ENCODE data around the gene BCL2L13.

Gene BCL2L13, protein sequence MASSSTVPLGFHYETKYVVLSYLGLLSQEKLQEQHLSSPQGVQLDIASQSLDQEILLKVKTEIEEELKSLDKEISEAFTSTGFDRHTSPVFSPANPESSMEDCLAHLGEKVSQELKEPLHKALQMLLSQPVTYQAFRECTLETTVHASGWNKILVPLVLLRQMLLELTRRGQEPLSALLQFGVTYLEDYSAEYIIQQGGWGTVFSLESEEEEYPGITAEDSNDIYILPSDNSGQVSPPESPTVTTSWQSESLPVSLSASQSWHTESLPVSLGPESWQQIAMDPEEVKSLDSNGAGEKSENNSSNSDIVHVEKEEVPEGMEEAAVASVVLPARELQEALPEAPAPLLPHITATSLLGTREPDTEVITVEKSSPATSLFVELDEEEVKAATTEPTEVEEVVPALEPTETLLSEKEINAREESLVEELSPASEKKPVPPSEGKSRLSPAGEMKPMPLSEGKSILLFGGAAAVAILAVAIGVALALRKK

GRCh38 chr22:17638432-17639246, at the start of gene BCL2L13:
BCL2L13 (plus strand) TSS chr22:17638757; CDS start chr22:17655712, 16,955 bp downstream.
- peak; percentile 77 for DNase-seq

DNA sequence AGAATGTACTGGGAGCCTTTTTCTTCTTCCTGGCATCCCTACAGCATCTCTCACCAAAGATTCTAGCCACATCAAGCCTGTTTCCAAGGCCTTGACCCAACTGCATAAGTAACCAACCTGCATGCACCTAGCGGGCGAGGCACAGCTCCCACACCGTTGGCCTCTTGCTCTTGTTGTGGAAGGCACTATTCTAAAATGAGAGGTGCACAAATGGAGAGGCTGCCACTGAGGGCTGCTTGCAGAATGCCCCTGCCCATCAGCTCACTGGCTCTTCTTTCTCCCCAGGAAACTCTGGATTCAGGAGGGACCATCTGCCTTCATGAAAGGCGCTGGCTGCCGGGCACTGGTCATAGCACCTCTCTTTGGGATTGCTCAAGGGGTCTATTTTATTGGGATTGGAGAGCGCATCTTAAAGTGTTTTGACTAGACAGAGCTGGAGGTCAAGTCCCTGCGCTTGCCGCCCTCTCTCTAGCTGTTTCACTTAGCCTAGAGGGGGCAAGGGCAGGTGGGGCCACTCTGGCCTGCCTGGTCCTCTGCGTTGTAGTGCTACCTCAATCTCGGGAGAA, 48.7 kb upstream of the BCL2L13 start:
- DNase-seq = no peak

DNA sequence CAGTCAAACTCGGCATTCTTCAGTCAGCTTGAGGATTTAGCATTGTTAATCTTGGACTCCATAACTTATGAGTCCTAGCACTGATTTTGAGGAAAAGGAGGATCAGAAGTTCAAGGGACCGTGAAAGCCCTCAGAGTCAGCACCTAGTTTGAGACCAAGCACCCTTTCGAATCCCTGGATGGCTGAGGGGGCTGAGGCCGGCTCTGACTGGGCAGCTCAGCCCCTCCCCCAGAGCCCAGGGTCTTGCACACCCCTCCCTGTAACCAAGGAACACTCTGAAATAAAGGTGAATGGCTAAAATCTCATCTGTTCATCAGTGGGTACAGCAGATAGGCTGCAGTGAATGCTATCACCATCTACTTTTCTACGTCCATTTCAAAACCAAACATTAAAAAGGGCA, 48.0 kb upstream of the BCL2L13 start:
- no peak for DNase-seq

DNA sequence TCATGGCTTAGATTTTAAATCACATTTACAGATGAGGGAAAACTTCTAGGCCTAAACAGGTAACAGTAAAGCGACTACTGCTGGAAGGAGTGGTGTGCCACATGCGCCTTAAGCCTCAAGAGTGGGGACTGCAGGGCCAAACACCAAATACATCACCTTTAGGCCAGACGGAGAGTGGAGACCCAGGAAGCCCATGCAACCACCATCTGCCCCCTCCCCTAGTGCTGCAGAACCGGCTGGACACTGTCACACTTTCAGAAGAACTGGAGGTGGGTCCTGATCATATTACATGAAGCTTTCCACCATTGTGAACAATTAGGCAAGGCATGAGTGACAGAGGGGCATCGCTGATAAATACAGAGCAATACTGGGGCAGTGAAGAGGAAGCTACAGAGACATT, 46.4 kb upstream of the BCL2L13 start:
- DNase-seq = no peak

DNA sequence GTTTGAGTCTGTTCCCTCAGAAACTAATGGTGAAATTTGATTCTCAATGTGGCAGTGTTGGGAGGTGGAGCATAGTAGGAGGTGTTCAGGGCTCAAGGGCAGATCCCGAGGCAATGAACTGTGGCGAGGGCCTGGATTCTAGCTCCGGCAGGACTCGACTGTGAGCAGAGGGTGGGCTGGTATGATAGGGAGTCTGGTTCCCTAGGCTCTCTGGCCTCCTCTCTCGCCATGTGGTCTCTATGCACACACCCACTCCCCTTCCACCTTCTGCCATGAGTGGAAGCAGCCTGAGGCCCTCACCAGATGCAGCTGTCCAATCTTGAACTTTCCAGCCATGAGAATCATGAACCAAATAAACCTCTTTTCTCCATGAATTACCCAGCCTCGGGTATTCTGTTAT, 42.3 kb upstream of the BCL2L13 start:
- DNase-seq = no peak

DNA sequence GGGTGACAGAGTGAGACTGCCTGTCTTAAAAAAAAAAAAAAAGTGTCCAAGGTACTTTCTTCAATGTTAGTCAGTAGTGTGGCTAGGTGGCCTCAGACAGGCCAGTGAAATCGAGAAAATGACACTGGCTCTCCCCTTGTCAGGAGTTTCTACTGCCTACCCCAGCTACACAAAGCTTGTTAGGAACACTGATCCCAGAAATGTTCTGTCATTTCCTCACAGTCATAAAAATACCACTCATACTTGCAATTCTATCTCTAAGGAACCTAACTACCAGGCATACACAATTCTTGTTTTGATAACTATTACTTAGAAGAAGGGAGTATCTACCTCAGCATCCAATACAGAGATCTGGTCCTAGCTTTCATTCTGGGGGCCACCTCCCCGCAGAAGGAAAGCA, 41.3 kb upstream of the BCL2L13 start:
- DNase-seq = peak; percentile 3

GRCh38 chr22:17598318-17598717, 40.2 kb upstream of the BCL2L13 start:
- no peak for DNase-seq

- DNase-seq = no peak
Measured at GRCh38 chr22:17601031-17601430, 37.5 kb upstream of the BCL2L13 start.

- no peak for DNase-seq
Measured at GRCh38 chr22:17603668-17604067, 34.9 kb upstream of the BCL2L13 start.

- DNase-seq = no peak
Measured at GRCh38 chr22:17606496-17606895, 32.1 kb upstream of the BCL2L13 start.

GRCh38 chr22:17607891-17608521, 30.6 kb upstream of the BCL2L13 start:
- no peak for DNase-seq

DNA sequence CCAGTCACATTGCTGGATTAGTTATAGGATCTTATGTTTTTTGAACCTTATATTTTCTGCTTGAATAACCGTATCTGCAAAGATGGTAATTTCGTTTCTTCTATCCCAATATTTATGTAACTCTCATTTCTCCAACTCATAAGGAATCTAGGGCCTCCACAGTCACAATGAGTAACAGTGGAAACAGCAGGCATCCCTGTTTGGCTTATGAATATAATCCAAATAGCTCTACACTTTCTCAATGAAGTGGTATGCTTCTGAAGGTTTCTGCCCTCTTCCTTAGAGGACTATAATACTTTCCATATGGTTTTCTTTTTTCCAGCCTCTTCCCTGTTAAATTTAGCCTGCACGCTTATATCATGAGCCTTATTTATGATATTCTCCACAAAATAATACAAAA, 26.5 kb upstream of the BCL2L13 start:
- DNase-seq = no peak

DNA sequence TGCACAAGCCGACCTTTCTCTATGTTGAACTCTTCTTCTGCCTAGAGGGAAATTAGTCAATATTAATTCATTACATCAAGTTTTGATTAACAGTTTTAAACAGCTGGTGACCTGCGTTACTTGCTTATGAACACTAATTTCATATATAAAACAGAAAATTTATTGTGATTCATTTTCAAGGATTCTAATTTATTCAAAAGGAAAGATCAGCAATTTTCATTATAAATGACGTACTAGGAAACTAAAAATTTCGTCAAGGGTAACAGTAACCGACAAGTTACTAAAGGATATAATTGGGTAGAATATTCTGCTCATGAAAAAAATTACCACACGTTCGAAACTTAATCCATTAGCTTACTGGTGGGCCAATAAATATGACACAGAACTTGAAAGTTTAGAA, 25.3 kb upstream of the BCL2L13 start:
- no peak for DNase-seq

DNA sequence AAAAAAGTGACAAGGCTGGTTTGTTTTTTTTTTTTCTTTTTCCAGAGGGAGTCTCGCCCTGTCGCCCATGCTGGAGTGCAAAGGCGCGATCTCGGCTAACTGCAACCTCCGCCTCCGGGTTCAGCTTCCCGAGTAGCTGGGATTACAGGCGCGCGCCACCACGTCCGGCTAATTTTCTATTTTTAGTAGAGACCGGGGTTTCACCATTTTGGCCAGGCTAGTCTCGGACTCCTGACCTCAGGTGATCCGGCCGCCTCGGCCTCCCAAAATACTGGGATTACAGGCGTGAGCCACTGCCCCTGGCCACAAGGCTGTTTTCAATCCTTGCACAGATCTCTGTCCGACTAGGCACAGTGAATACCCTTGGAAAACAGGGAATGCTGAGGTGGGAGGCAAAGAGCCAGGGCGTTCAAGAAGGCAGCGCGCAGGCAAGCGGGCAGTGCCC, 10.6 kb upstream of the BCL2L13 start:
- no peak for DNase-seq

GRCh38 chr22:17628406-17629172, 10.0 kb upstream of the BCL2L13 start, which contains the start of gene ATP6V1E1:
ATP6V1E1 (minus strand) TSS chr22:17628749; CDS start chr22:17628635, 114 bp downstream.
- peak; percentile 96 for DNase-seq

- no peak for DNase-seq
Measured at GRCh38 chr22:17629173-17629489, 9.4 kb upstream of the BCL2L13 start.

GRCh38 chr22:17629641-17630040, 8.9 kb upstream of the BCL2L13 start:
- no peak for DNase-seq

DNA sequence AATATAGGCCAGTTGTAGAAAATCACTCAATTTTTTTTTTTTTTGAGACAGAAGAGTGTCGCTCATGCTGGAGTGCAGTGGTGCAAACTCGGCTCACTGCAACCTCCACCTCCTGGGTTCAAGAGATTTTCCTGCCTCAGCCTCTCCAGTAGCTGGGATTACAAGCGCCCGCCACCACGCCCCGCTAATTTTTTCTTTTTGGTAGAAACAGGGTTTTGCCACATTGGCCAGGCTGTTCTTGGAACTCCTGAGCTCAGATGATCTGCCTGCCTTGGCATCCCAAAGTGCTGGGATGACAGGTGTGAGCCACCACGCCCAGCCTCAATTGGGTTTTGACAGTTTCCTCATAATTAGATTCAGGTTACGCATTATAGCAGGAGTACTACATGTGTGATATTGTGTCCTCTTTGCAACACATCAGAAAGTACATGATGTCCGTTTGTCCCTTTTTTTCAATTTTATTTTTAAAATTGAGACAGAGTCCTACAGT, 7.4 kb upstream of the BCL2L13 start:
- DNase-seq = no peak

DNA sequence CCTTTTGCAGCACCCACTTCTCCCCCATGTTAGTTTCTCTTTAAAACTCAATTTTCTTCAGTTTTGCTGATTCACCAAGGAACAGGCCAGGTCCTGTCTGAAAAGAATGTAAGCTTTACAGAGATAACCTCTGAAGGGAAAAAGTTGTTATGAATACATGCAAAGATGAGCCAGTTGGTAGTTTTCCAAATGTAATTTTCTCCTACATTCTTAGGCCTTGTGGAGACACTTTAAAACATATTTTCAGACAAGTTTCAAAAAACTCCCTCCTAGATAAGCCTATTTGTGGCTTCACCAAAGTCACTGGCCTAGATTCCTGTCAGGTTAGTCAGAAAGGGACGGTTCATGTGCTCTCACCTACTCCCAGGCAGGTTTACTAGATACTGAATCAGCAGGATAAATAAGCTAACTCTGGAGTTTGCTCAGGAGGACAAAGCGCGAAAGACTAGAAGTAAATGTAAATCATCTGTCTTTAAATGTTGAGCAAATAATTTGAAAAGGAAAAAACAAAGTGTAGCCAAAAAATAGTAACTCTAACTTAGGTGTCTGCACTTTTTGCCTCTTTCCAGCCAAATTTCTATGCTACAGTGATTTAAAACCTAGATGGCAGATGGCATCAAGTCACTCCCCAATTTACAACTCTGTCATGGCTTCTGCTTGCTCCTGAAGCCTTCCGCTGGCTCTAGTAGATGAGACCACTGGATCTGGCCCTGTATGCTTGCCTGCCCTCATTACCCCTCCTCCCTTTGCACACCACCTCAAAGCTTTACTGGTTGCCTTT, 5.2 kb upstream of the BCL2L13 start:
- DNase-seq = peak; percentile 97

GRCh38 chr22:17633998-17634323, 4.6 kb upstream of the BCL2L13 start:
- DNase-seq = no peak

GRCh38 chr22:17634696-17635095, 3.9 kb upstream of the BCL2L13 start:
- DNase-seq = peak; percentile 8
